Calu3 (cell line): ENCODE data around the gene NUP54. TPM values are rescaled to one million over a fixed set of nuclear protein-coding genes. Genes with fewer than 3 reads are reported as not detected.

Experiments used
- BruUV-seq: library from RNA; stranded (reverse); fragments of 400-500 nt; replicated peaks from 2 replicates; lab custom pipeline; 2021; lab: Mats Ljungman, UMichigan
- CTCF ChIA-PET: fragments of 300-600 bp; sonication (Branson Sonifier 250); formaldehyde crosslinking; loops from one replicate; lab custom pipeline; 2022; ENCODE audit warnings: antibody characterized with exemption; lab: Charles Lee
- DNase-seq: peaks from one replicate; pipeline ENCODE4 v3.0.0; 2022
- H3K27ac Mint-ChIP-seq: one replicate; pipeline ENCODE4 v1.8.0; 2022; ENCODE audit warnings: mixed read lengths; ENCODE audit not compliant: unreplicated experiment
- H3K27me3 Mint-ChIP-seq: one replicate; pipeline ENCODE4 v1.8.0; 2022; ENCODE audit warnings: mixed read lengths; ENCODE audit not compliant: unreplicated experiment
- H3K36me3 Mint-ChIP-seq: one replicate; pipeline ENCODE4 v1.8.0; 2022; ENCODE audit warnings: mild to moderate bottlenecking, moderate library complexity, mixed read lengths; ENCODE audit not compliant: insufficient read depth, unreplicated experiment
- H3K4me1 Mint-ChIP-seq: one replicate; pipeline ENCODE4 v1.8.0; 2022; ENCODE audit warnings: mild to moderate bottlenecking, low read depth, mixed read lengths; ENCODE audit not compliant: unreplicated experiment
- H3K4me3 Mint-ChIP-seq: one replicate; pipeline ENCODE4 v1.8.0; 2022; ENCODE audit warnings: mild to moderate bottlenecking, low read depth, moderate library complexity, mixed read lengths; ENCODE audit not compliant: unreplicated experiment
- H3K9me3 Mint-ChIP-seq: one replicate; pipeline ENCODE4 v1.8.0; 2022; ENCODE audit warnings: low read depth, mixed read lengths; ENCODE audit not compliant: unreplicated experiment
- intact Hi-C: fragments of 100-400 bp; cut with micrococcal nuclease; formaldehyde crosslinking; loops from one replicate; pipeline ENCODE4 v1.10.0; 2022; ENCODE audit not compliant: unreplicated experiment
- total RNA-seq: library from RNA; stranded (reverse); gene quantifications from 2 replicates; pipeline ENCODE4 v1.2.3, GENCODE V29; 2022
- TF ChIP-seq, protein P1 (sequence below): fragments of 200-600 bp; IDR thresholded peaks from one replicate; pipeline ENCODE4 v1.8.0; 2022; ENCODE audit warnings: antibody characterized with exemption; ENCODE audit not compliant: unreplicated experiment

Gene NUP54
- total RNA-seq, 1 experiment from 2014 or later = 33.9 TPM

DNA sequence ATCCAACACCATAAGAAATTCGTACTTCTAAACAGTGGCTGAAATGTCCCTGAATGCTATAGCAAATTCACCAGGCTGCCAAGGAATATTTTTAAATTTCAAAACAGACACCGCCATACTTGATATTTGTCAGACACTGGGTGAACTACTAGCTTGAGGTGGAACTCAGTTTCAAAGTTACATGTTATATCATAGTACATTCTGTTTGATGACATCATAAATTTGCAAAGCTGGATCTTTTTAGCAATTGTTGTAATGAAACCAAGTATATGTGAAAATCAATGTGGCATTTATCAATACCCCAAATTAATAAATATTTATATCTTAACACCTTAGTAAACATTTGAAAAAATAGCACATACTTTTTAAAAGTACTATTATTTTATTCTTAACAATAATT, 59.5 kb downstream of the NUP54 start:
- Mint-ChIP-seq H3K36me3 (no peaks in the 10 kb centered on the region), H3K4me1 (peaks cover 11% of the 10 kb centered on the region), H3K4me3 (no peak overlapping the region), H3K9me3 (no peaks in the 10 kb centered on the region), H3K27me3 (no peaks in the 10 kb centered on the region), H3K27ac (no peak overlapping the region)
- no peak for DNase-seq
- CTCF ChIA-PET = no interaction called here
- intact Hi-C loops = no loop called here
- TF ChIP-seq, protein P1, sequence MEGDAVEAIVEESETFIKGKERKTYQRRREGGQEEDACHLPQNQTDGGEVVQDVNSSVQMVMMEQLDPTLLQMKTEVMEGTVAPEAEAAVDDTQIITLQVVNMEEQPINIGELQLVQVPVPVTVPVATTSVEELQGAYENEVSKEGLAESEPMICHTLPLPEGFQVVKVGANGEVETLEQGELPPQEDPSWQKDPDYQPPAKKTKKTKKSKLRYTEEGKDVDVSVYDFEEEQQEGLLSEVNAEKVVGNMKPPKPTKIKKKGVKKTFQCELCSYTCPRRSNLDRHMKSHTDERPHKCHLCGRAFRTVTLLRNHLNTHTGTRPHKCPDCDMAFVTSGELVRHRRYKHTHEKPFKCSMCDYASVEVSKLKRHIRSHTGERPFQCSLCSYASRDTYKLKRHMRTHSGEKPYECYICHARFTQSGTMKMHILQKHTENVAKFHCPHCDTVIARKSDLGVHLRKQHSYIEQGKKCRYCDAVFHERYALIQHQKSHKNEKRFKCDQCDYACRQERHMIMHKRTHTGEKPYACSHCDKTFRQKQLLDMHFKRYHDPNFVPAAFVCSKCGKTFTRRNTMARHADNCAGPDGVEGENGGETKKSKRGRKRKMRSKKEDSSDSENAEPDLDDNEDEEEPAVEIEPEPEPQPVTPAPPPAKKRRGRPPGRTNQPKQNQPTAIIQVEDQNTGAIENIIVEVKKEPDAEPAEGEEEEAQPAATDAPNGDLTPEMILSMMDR = no peak
- no TSS peak for BruUV-seq

DNA sequence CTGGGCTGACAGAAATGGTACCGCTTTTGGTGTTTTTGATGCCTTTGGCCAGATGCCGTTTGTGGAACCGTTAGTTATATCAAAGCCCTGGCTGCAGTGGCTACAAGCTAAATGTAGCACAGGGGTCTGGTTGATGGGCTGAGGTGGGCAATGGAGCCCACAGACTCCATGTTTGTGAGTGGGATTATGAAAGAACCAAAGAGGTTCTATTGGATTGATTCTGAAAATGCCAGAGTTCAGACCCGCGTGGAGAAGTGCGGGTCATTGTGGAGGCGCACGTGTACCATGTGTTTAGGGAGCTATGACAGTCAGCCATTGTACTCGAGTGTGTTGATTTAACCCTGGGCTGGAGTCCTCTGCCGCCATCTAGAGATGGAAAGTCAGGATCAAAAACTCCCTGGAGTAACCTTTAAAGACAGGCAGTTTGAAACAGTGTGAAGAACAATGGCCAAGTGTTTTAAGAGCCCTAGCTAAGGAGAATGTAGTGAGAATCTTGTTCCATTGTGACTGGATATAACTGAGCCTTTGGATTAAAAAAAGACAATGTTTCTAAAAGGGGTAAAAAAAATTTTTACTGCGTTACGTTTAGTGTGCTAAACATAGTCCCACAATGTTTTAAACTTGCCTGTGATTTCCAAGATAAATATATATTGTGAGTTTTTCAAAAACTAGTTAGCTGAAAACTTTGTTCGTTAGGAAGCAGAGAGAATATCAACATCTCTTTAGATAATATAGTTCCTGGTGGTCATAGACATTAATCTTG, 61.0 kb downstream of the NUP54 start:
- Mint-ChIP-seq H3K27me3 (no peaks in the 10 kb centered on the region), H3K4me3 (no peak overlapping the region), H3K27ac (no peak overlapping the region), H3K36me3 (no peaks in the 10 kb centered on the region), H3K9me3 (no peaks in the 10 kb centered on the region), H3K4me1 (peaks cover 11% of the 10 kb centered on the region)
- TF ChIP-seq, protein P1 = no peak
- intact Hi-C loops = no loop called here
- no TSS peak for BruUV-seq
- CTCF ChIA-PET = interaction anchor here (0.7 to 1.7 kb wide), 5 partner anchors 18 to 191 kb away, joined by 3 to 17 read pairs (median 4); no protein-coding TSS in a partner anchor
- DNase-seq = peak; percentile 54

DNA sequence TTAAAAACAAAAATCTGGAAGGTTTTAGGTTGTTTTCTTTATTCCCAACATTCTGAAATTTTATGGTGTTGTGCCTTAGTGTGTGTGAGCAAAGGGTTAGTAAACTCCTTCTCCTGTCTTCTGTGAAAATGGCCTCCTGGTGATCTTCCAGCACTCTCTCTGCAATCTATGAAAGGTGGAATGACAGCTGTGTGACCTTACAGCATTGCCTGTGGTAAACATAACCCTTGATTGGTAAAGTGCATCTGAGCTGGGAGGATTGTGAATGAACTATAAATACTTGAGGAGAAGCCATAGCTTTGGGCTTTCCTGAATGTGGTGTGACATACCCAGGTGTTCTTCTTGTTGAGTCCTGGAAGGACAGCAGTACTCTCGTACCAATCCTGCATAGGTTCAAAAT, 63.7 kb downstream of the NUP54 start:
- no TSS peak for BruUV-seq
- TF ChIP-seq, protein P1 = no peak
- Mint-ChIP-seq H3K27me3 (no peaks in the 10 kb centered on the region), H3K27ac (no peak overlapping the region), H3K36me3 (no peaks in the 10 kb centered on the region), H3K9me3 (no peaks in the 10 kb centered on the region), H3K4me3 (no peak overlapping the region), H3K4me1 (no peaks in the 10 kb centered on the region)
- CTCF ChIA-PET = interaction anchor here (0.5 kb wide), 1 partner anchor 167 kb away, joined by 4 read pairs; no protein-coding TSS in a partner anchor
- DNase-seq = no peak
- intact Hi-C loops = no loop called here

DNA sequence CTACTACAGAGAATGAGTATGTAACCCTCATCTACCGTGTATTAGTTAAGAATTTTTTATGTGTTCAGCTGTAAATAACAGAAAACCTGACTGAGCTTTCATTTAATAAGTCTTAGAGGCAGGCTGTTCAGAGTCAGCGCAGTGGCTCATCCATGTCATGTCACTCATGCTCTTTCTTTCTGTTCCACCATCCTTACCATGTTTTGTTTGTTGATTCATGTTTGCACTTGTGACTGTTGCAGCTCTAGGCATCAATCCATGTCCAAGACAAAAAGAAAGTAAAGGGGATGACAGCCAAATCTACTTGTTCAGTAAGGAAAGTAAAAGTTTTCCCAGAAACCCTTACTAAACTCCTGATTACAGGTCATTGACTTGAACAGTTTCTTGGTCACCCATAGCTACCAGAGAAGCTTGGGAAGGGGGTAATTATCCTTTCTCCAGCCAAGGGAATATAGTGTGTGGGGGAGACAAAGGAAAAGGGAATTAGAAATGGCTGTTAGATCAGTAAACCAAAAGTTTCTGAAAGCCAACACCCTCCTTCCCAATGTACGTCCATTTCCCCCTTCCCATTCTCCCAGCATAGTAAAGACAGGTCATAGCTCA, 64.7 kb downstream of the NUP54 start:
- Mint-ChIP-seq H3K4me3 (no peak overlapping the region), H3K9me3 (no peaks in the 10 kb centered on the region), H3K36me3 (no peaks in the 10 kb centered on the region), H3K27me3 (no peaks in the 10 kb centered on the region), H3K4me1 (no peaks in the 10 kb centered on the region), H3K27ac (no peak overlapping the region)
- no peak for DNase-seq
- TF ChIP-seq, protein P1 = no peak
- BruUV-seq = no TSS peak
- intact Hi-C loops = no loop called here
- CTCF ChIA-PET = no interaction called here
